Measurements from ENCODE around the gene AFTPH. TPM values are rescaled to one million over a fixed set of nuclear protein-coding genes. Genes with fewer than 3 reads are reported as not detected.

AFTPH gene
- polyA plus RNA-seq, 3 donors, result 22.3 to 28.6 (median 28.4) TPM

- Histone ChIP-seq H4K20me1 (ENCODE audit: insufficient read depth, low read length) (no peaks in the 10 kb centered on the region), H3K79me2 (ENCODE audit: insufficient read depth, low read length) (no peaks in the 10 kb centered on the region), H3K4me1 (ENCODE audit: control insufficient read depth in 1 of 2, insufficient read depth in 2 of 2, low read length in 2 of 2) (peaks cover 0 to 4% of the 10 kb centered on the region in 2 donors), H3K27me3 (ENCODE audit: control insufficient read depth in 2 of 2, insufficient read depth in 2 of 2, low read length in 2 of 2) (no peaks in the 10 kb centered on the region), H2AFZ (ENCODE audit: insufficient read depth, low read depth, low read length, poor library complexity, severe bottlenecking) (no peak overlapping the region), H3K4me2 (replicated peaks; ENCODE audit: extremely low read depth, low read length, poor library complexity, severe bottlenecking) (no peak overlapping the region), H3K4me3 (replicated peaks in 1 of 3; ENCODE audit: low read depth in 2 of 3, low read length in 3 of 3) (no peak overlapping the region), H3K27ac (ENCODE audit: low read depth in 1 of 2, low read length in 2 of 2) (no peak overlapping the region), H3K9me3 (replicated peaks in 1 of 2; ENCODE audit: control insufficient read depth in 1 of 2, insufficient read depth in 1 of 2, low read length in 2 of 2) (no peaks in the 10 kb centered on the region), H3K9ac (ENCODE audit: insufficient read depth, low read length, poor library complexity, severe bottlenecking) (no peak overlapping the region), H3K36me3 (replicated peaks in 1 of 2; ENCODE audit: control insufficient read depth in 1 of 2, insufficient read depth in 2 of 2, low read length in 2 of 2) (no peaks in the 10 kb centered on the region)
- intact Hi-C loops (cut with micrococcal nuclease), result loop anchor here (2.0 to 10.0 kb wide), 3 partner anchors 157 to 435 kb away; no protein-coding TSS in a partner anchor
- no peak overlapping the region for H3K27ac Mint-ChIP-seq
- peaks cover 1 to 6% (median 4%) of the 10 kb centered on the region in 3 donors for H3K27me3 Mint-ChIP-seq (ENCODE audit: low read depth in 3 of 3)
- no peaks in the 10 kb centered on the region for H3K9me3 Mint-ChIP-seq
- DNase-seq, result no peak
- H3K36me3 Mint-ChIP-seq, result no peaks in the 10 kb centered on the region
- no peak for TF ChIP-seq CTCF (IDR thresholded peaks at IDR 0.05)
- H3K4me3 Mint-ChIP-seq, result no peak overlapping the region
- 63% methylated on average over 4 of the region's 10 CpGs for WGBS (ENCODE audit: insufficient coverage)
- H3K4me1 Mint-ChIP-seq, result peaks cover 8% of the 10 kb centered on the region
Measured at GRCh38 chr2:64487256-64488049, 36.7 kb upstream of the AFTPH start.

GRCh38 chr2:64488050-64488974, 35.8 kb upstream of the AFTPH start:
- H3K9me3 Mint-ChIP-seq, result no peaks in the 10 kb centered on the region
- no peak overlapping the region for H3K4me3 Mint-ChIP-seq
- intact Hi-C loops (cut with micrococcal nuclease), result loop anchor here (2.0 to 10.0 kb wide), 3 partner anchors 158 to 436 kb away; no protein-coding TSS in a partner anchor
- peak; percentile 45 to 63 (median 58) for DNase-seq
- H3K27ac ChIP-seq (ENCODE audit: low read depth in 1 of 2, low read length in 2 of 2), result no peak overlapping the region
- peaks cover 1 to 8% (median 4%) of the 10 kb centered on the region in 3 donors for H3K27me3 Mint-ChIP-seq (ENCODE audit: low read depth in 3 of 3)
- peak overlapping the region in 1 of 7 donors; percentile 65 for H3K27ac Mint-ChIP-seq
- H3K4me1 ChIP-seq (ENCODE audit: control insufficient read depth in 1 of 2, insufficient read depth in 2 of 2, low read length in 2 of 2), result peaks cover 0 to 4% of the 10 kb centered on the region in 2 donors
- peaks cover 8% of the 10 kb centered on the region for H3K4me1 Mint-ChIP-seq
- no peaks in the 10 kb centered on the region for H4K20me1 ChIP-seq (ENCODE audit: insufficient read depth, low read length)
- H3K4me3 ChIP-seq (replicated peaks in 1 of 3; ENCODE audit: low read depth in 2 of 3, low read length in 3 of 3), result no peak overlapping the region
- peak overlapping the region; percentile 41 for H2AFZ ChIP-seq (ENCODE audit: insufficient read depth, low read depth, low read length, poor library complexity, severe bottlenecking)
- H3K9ac ChIP-seq (ENCODE audit: insufficient read depth, low read length, poor library complexity, severe bottlenecking), result no peak overlapping the region
- H3K4me2 ChIP-seq (replicated peaks; ENCODE audit: extremely low read depth, low read length, poor library complexity, severe bottlenecking), result no peak overlapping the region
- 47% methylated on average over 14 of the region's 20 CpGs for WGBS (ENCODE audit: insufficient coverage)
- H3K36me3 ChIP-seq (replicated peaks in 1 of 2; ENCODE audit: control insufficient read depth in 1 of 2, insufficient read depth in 2 of 2, low read length in 2 of 2), result no peaks in the 10 kb centered on the region
- H3K36me3 Mint-ChIP-seq, result no peaks in the 10 kb centered on the region
- no peaks in the 10 kb centered on the region for H3K79me2 ChIP-seq (ENCODE audit: insufficient read depth, low read length)
- H3K27me3 ChIP-seq (ENCODE audit: control insufficient read depth in 2 of 2, insufficient read depth in 2 of 2, low read length in 2 of 2), result no peaks in the 10 kb centered on the region
- peak; percentile 99 for TF ChIP-seq CTCF (IDR thresholded peaks at IDR 0.05)
- no peaks in the 10 kb centered on the region for H3K9me3 ChIP-seq (replicated peaks in 1 of 2; ENCODE audit: control insufficient read depth in 1 of 2, insufficient read depth in 1 of 2, low read length in 2 of 2)
